ENCODE data around the gene CST9L.

DNA sequence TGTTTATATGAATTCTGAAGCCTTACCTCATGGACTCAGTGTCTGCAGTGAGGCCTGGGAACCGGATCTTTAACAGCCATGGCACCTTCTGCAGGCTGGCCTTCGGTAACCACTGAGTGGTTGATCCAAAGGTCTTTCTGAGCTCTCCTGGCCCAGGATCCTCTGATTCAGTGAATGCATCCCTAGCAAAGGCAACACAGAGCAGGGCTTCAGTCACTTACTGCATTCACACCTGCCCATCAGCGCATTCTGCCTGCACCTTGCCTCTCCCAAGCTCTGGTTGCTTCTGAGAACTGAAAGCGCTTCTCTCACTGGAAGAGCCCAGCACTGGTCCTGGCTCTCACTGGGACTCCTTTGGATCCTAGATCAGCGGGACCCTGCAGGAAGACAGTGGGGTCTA lies 45.9 kb upstream of the CST9L start:
- TF ChIP-seq EZH2 (IDR thresholded peaks at IDR 0.05) (no peak), POLR2AphosphoS5 (IDR thresholded peaks at IDR 0.05; ENCODE audit: borderline replicate concordance, low read depth, low read length) (no peak)

Measured in SK-N-MC (cell line).